PFSK-1 (cell line): ENCODE data around the gene NECTIN1.
A peak's percentile ranks its signal among the peaks of the same experiment; 100 is the strongest.

ENCODE experiments used
- FOXP2 ChIP-seq: optimal IDR thresholded peaks from 2 replicates; pipeline ENCODE3; 2011; ENCODE audit warnings: borderline replicate concordance, control low read depth, inconsistent platforms; ENCODE audit not compliant: insufficient read depth; ENCODE audit errors: extremely low read length, extremely low read depth
- POLR2AphosphoS5 ChIP-seq: IDR thresholded peaks from 2 replicates; pipeline ENCODE4 v1.6.1; 2012; ENCODE audit warnings: low read depth, mild to moderate bottlenecking, control low read depth, low read length, moderate library complexity
- SIN3A ChIP-seq: IDR thresholded peaks from 2 replicates; pipeline ENCODE4 v1.6.1; 2012; ENCODE audit warnings: mild to moderate bottlenecking, low read length, moderate library complexity, borderline replicate concordance; ENCODE audit not compliant: insufficient read depth
- TAF1 ChIP-seq: IDR thresholded peaks from 2 replicates; pipeline ENCODE4 v1.6.1; 2012; ENCODE audit warnings: low read length, control low read depth, borderline replicate concordance; ENCODE audit not compliant: insufficient read depth
- TF ChIP-seq, protein P1 (sequence below), 2 experiments: IDR thresholded peaks; 2 replicates each; pipeline versions ENCODE4 v1.6.1 to v1.8.0; 2011 to 2012; ENCODE audit warnings: low read depth in 2 of 2, low read length in 2 of 2, control low read depth in 1 of 2, inconsistent platforms in 1 of 2, mild to moderate bottlenecking in 1 of 2, moderate library complexity in 1 of 2; ENCODE audit not compliant: insufficient read depth in 1 of 2

Gene NECTIN1

DNA sequence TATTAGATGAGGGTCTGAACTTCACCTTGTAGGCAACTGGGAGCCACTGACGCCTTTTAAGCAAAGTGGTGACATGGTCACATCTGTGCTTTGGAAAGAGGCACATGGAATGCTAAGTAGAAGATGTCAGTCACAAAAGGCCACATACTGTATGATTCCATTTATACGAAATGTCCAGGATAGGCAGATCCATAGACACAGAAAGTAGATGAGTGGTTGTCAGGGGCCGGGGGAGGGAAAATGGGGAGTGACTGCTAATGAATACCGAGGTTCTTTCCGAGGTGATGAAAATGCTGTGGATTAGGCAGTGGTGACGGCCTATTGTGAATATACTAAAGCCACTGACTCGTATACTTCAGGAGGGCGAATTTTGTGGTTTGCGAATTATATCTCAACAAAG lies 20.6 kb downstream of the NECTIN1 start:
- TF ChIP-seq TAF1 (no peak), SIN3A (no peak), POLR2AphosphoS5 (no peak), FOXP2 (no peak)
- TF ChIP-seq, protein P1, sequence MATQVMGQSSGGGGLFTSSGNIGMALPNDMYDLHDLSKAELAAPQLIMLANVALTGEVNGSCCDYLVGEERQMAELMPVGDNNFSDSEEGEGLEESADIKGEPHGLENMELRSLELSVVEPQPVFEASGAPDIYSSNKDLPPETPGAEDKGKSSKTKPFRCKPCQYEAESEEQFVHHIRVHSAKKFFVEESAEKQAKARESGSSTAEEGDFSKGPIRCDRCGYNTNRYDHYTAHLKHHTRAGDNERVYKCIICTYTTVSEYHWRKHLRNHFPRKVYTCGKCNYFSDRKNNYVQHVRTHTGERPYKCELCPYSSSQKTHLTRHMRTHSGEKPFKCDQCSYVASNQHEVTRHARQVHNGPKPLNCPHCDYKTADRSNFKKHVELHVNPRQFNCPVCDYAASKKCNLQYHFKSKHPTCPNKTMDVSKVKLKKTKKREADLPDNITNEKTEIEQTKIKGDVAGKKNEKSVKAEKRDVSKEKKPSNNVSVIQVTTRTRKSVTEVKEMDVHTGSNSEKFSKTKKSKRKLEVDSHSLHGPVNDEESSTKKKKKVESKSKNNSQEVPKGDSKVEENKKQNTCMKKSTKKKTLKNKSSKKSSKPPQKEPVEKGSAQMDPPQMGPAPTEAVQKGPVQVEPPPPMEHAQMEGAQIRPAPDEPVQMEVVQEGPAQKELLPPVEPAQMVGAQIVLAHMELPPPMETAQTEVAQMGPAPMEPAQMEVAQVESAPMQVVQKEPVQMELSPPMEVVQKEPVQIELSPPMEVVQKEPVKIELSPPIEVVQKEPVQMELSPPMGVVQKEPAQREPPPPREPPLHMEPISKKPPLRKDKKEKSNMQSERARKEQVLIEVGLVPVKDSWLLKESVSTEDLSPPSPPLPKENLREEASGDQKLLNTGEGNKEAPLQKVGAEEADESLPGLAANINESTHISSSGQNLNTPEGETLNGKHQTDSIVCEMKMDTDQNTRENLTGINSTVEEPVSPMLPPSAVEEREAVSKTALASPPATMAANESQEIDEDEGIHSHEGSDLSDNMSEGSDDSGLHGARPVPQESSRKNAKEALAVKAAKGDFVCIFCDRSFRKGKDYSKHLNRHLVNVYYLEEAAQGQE (IDR thresholded peaks at IDR 0.05; ENCODE audit: insufficient read depth in 1 of 2, low read depth in 2 of 2, low read length in 2 of 2): no peak

DNA sequence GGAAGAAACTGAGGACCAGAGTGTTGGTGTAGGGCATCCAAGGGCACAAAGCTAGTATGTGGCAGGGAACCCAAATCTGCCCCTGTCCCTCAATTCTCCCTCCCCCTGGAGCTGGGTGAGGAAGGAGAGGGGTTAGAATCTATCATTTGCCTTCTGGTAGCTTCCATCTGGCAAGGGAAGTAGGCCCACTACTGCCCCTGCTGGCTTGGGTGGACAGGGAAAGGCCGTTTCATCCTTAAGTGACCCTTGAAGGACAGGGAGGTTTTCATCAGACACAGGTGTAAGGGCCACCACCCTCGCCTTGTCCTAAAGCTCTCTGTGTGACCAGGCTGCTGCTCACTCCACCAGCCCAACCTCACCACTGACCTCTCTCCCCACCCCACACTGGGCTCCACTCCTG lies 22.1 kb downstream of the NECTIN1 start:
- no peak for TF ChIP-seq SIN3A
- TF ChIP-seq POLR2AphosphoS5: no peak
- TF ChIP-seq FOXP2: no peak
- TF ChIP-seq, protein P1 (IDR thresholded peaks at IDR 0.05; ENCODE audit: insufficient read depth in 1 of 2, low read depth in 2 of 2, low read length in 2 of 2): no peak
- TF ChIP-seq TAF1: no peak

DNA sequence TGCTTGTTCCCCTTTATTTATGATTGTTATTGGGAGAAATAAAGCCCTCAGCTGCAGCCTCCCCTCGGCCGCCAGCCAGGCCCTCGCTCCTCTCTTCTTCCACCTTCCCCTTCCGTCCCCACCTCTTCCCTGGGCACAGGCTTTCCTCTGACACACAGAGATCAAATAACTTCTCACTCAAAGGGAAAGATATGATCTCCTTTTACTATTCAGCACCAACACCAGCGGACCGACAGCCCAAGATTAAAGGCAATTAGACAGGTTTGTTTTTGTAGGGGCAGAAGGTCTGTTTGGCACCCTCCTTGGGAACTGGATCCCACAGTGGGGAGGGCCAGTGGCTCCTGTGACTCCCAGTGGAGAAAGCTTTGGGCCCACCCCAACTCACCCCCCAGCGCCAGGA lies 23.0 kb downstream of the NECTIN1 start:
- TF ChIP-seq, protein P1 (IDR thresholded peaks at IDR 0.05; ENCODE audit: insufficient read depth in 1 of 2, low read depth in 2 of 2, low read length in 2 of 2): peak in 1 of 2 experiments; percentile 76; a peak in 2 of 4 replicates
- no peak for TF ChIP-seq TAF1
- no peak for TF ChIP-seq POLR2AphosphoS5
- TF ChIP-seq SIN3A: no peak

DNA sequence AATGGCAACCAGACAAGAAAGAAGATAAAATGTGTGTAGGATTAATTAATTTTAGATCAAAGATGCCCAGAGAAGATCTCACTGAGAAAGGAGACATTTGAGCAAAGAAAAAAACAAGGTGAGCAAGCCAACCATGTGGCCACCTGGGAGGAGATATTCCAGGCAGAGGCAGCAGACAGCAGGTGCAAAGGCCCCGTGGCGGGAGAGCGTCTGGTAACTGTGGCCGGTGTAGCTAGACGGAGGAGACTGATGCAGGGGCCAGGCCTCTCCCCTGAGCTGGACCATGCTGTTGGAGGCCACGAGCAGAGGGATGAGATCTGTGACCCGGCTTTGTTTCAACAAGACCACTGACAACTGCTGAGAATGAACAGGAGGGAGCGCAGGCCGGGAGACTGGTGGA lies 23.6 kb downstream of the NECTIN1 start:
- no peak for TF ChIP-seq POLR2AphosphoS5

DNA sequence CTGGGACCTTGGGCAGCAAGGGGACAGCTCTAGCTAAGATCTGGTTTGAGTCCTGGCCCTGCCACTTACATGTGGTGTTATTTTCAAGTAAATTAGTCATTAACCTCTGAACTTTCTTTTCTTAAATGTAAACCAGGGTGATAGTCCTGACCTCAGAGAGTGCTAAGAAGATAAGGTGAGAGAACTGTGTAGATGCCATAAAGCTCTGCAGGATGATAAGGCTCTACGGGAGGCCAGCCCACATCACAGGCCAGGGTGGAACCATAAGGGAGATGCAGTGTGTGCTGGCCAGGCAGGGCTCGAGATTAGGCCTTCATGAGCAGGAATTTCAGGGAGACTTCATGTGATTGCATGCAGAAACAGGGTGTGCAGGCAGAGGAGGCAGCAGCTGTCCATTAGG lies 24.2 kb downstream of the NECTIN1 start:
- TF ChIP-seq, protein P1 (IDR thresholded peaks at IDR 0.05; ENCODE audit: insufficient read depth in 1 of 2, low read depth in 2 of 2, low read length in 2 of 2): no peak
- TF ChIP-seq TAF1: no peak
